Right lobe of liver (tissue), 4 donors: ENCODE measurements around the gene OPRL1.

Source experiments
- POLR2A ChIP-seq: fragments of 450-650 bp; IDR thresholded peaks from one replicate; pipeline ENCODE4 v1.6.1; 2017; ENCODE audit warnings: antibody characterized with exemption, mild to moderate bottlenecking
- TF ChIP-seq, protein P1 (sequence below), 4 donors: fragments of 200-600 bp in 3 of 4; fragments of 450-650 bp in 1 of 4; IDR thresholded peaks; one replicate each; pipeline versions ENCODE4 v1.5.1 to v1.8.0; 2016 to 2022; ENCODE audit warnings: antibody characterized with exemption in 4 of 4, mild to moderate bottlenecking in 2 of 4
- donor health status: DM: no; HTN: no; CAD: no.
- donor health status: DM: no; HTN: no; CAD: no.
- donor health status: DM: no; HTN: yes; CAD: no.

- TF ChIP-seq, protein P1, sequence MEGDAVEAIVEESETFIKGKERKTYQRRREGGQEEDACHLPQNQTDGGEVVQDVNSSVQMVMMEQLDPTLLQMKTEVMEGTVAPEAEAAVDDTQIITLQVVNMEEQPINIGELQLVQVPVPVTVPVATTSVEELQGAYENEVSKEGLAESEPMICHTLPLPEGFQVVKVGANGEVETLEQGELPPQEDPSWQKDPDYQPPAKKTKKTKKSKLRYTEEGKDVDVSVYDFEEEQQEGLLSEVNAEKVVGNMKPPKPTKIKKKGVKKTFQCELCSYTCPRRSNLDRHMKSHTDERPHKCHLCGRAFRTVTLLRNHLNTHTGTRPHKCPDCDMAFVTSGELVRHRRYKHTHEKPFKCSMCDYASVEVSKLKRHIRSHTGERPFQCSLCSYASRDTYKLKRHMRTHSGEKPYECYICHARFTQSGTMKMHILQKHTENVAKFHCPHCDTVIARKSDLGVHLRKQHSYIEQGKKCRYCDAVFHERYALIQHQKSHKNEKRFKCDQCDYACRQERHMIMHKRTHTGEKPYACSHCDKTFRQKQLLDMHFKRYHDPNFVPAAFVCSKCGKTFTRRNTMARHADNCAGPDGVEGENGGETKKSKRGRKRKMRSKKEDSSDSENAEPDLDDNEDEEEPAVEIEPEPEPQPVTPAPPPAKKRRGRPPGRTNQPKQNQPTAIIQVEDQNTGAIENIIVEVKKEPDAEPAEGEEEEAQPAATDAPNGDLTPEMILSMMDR (IDR thresholded peaks at IDR 0.05), result no peak
- TF ChIP-seq POLR2A, result no peak
Measured at GRCh38 chr20:64092258-64093012, 12.6 kb downstream of the OPRL1 start.
